Osteocyte (in vitro differentiated cells): ENCODE results near the gene BSN. TPM values are rescaled to one million over a fixed set of nuclear protein-coding genes. Genes with fewer than 3 reads are reported as not detected.

Experiments used
- DNase-seq: peaks from one replicate; pipeline ENCODE4 v3.0.0; 2021; ENCODE audit warnings: mixed read lengths; ENCODE audit not compliant: unreplicated experiment; ENCODE audit errors: extremely low spot score
- H3K27ac Mint-ChIP-seq: one replicate; pipeline ENCODE4 v1.8.0; 2021; ENCODE audit warnings: mild to moderate bottlenecking, mixed read lengths; ENCODE audit not compliant: unreplicated experiment
- H3K27me3 Mint-ChIP-seq: one replicate; pipeline ENCODE4 v1.8.0; 2021; ENCODE audit warnings: mixed read lengths; ENCODE audit not compliant: unreplicated experiment
- H3K36me3 Mint-ChIP-seq: one replicate; pipeline ENCODE4 v1.8.0; 2021; ENCODE audit warnings: mixed read lengths; ENCODE audit not compliant: unreplicated experiment
- H3K4me1 Mint-ChIP-seq: one replicate; pipeline ENCODE4 v1.8.0; 2021; ENCODE audit warnings: mixed read lengths; ENCODE audit not compliant: unreplicated experiment
- H3K4me3 Mint-ChIP-seq: one replicate; pipeline ENCODE4 v1.8.0; 2021; ENCODE audit warnings: mild to moderate bottlenecking, moderate library complexity, mixed read lengths; ENCODE audit not compliant: unreplicated experiment
- H3K9me3 Mint-ChIP-seq: one replicate; pipeline ENCODE4 v1.8.0; 2021; ENCODE audit warnings: mixed read lengths; ENCODE audit not compliant: unreplicated experiment
- CTCF ChIP-seq: fragments of 200-600 bp; sonication (generic); IDR thresholded peaks from 2 replicates; pipeline ENCODE4 v1.5.0; 2021; ENCODE audit warnings: antibody characterized with exemption, mild to moderate bottlenecking, moderate library complexity
- total RNA-seq: library from RNA; stranded (reverse); gene quantifications from 2 replicates; pipeline ENCODE4 v1.2.1, GENCODE V29; 2021

BSN gene
- total RNA-seq, 1 donor from 2014 or later, result 0.64 TPM

GRCh38 chr3:49591615-49592014 lies 37.3 kb downstream of the BSN start:
- no peaks in the 10 kb centered on the region for H3K9me3 Mint-ChIP-seq
- H3K27ac Mint-ChIP-seq, result no peak overlapping the region
- peaks cover 8% of the 10 kb centered on the region for H3K4me1 Mint-ChIP-seq
- TF ChIP-seq CTCF, result no peak
- no peak overlapping the region for H3K4me3 Mint-ChIP-seq
- H3K36me3 Mint-ChIP-seq, result no peaks in the 10 kb centered on the region
- H3K27me3 Mint-ChIP-seq, result peaks cover 16% of the 10 kb centered on the region
- DNase-seq, result peak; percentile 23

GRCh38 chr3:49593041-49593440 lies 38.8 kb downstream of the BSN start:
- no peak for TF ChIP-seq CTCF
- Mint-ChIP-seq H3K4me1 (peaks cover 8% of the 10 kb centered on the region), H3K27ac (no peak overlapping the region), H3K9me3 (no peaks in the 10 kb centered on the region), H3K36me3 (no peaks in the 10 kb centered on the region), H3K4me3 (no peak overlapping the region), H3K27me3 (peaks cover 5% of the 10 kb centered on the region)
- no peak for DNase-seq

GRCh38 chr3:49600781-49601180 lies 46.5 kb downstream of the BSN start:
- DNase-seq, result peak; percentile 64
- Mint-ChIP-seq H3K27me3 (no peaks in the 10 kb centered on the region), H3K27ac (no peak overlapping the region), H3K4me1 (peaks cover 11% of the 10 kb centered on the region), H3K36me3 (no peaks in the 10 kb centered on the region), H3K4me3 (no peak overlapping the region), H3K9me3 (no peaks in the 10 kb centered on the region)
- no peak for TF ChIP-seq CTCF

GRCh38 chr3:49601358-49602048 lies 47.2 kb downstream of the BSN start:
- Mint-ChIP-seq H3K4me1 (peaks cover 11% of the 10 kb centered on the region), H3K27me3 (no peaks in the 10 kb centered on the region), H3K27ac (no peak overlapping the region), H3K9me3 (no peaks in the 10 kb centered on the region), H3K36me3 (no peaks in the 10 kb centered on the region), H3K4me3 (no peak overlapping the region)
- no peak for TF ChIP-seq CTCF
- peak; percentile 44 for DNase-seq

GRCh38 chr3:49602049-49602554 lies 47.8 kb downstream of the BSN start:
- peak; percentile 54 for DNase-seq
- Mint-ChIP-seq H3K9me3 (no peaks in the 10 kb centered on the region), H3K36me3 (no peaks in the 10 kb centered on the region), H3K4me1 (peaks cover 11% of the 10 kb centered on the region), H3K27me3 (no peaks in the 10 kb centered on the region), H3K27ac (no peak overlapping the region), H3K4me3 (no peak overlapping the region)
- TF ChIP-seq CTCF, result no peak
